Measurements from ENCODE around the gene ITIH5.

ITIH5 gene

DNA sequence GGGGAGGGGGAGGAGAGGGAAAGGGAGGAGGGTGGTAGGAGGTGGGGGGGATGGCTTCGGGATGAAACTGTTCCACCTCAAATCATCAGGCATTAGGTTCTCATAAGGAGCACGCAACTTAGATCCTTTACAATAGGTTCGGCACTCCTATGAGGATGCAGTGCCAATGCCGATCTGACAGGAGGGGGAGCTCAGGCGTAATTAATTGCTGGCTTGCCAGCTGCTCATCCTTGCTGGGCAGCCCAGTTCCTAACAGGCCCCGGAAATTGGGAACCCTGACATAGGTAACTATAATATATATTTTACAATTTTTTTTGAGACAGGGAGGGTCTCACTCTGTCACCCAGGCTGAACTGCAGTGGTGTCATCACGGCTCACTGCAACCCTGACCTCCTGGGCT is 137.1 kb downstream of the ITIH5 start:
- TF ChIP-seq, protein P1, sequence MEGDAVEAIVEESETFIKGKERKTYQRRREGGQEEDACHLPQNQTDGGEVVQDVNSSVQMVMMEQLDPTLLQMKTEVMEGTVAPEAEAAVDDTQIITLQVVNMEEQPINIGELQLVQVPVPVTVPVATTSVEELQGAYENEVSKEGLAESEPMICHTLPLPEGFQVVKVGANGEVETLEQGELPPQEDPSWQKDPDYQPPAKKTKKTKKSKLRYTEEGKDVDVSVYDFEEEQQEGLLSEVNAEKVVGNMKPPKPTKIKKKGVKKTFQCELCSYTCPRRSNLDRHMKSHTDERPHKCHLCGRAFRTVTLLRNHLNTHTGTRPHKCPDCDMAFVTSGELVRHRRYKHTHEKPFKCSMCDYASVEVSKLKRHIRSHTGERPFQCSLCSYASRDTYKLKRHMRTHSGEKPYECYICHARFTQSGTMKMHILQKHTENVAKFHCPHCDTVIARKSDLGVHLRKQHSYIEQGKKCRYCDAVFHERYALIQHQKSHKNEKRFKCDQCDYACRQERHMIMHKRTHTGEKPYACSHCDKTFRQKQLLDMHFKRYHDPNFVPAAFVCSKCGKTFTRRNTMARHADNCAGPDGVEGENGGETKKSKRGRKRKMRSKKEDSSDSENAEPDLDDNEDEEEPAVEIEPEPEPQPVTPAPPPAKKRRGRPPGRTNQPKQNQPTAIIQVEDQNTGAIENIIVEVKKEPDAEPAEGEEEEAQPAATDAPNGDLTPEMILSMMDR (IDR thresholded peaks at IDR 0.05; ENCODE audit: low read depth, low read length): no peak
- no peak overlapping the region for H3K4me3 ChIP-seq (ENCODE audit: low read depth, low read length)

DNA sequence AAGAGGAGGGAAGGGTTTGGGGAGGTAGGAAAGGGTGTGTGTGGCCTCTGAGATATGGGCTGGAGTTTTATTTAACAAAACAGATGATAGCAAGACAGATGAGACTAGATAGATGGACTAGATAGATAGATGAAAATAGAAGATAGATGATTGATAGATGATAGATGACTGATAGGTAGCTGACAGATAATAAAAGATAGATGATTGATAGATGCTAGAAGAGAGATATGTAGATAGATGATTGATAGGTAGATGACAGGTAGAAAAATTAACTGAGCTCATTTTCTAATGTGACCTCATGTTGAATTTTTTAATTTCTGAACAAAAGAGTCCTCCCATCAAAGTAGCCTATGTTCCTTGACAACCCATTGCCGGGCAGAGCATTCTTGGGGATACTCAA is 139.3 kb downstream of the ITIH5 start:
- TF ChIP-seq, protein P1 (IDR thresholded peaks at IDR 0.05; ENCODE audit: low read depth, low read length): no peak
- H3K4me3 ChIP-seq (ENCODE audit: low read depth, low read length): no peak overlapping the region

DNA sequence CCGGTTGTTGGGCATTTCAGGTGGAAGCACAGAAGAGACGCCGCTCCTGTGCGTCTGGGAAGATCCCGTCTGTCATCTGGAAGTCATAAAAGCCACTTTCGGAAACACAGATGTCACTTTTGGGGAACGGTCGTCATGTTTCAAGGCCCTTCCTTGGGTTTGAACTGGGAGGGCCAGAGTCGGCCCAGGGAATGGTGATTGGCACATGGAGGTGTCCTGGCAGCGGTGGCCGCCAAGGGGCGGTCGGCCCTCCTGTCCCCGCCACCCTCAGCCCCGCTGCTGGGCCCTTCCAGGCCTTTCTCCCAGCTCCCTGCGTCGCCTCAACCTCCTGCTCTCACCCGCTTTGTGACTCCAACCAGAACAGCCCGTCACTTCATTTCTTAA is 140.8 kb downstream of the ITIH5 start:
- TF ChIP-seq, protein P1 (IDR thresholded peaks at IDR 0.05; ENCODE audit: low read depth, low read length): no peak
- H3K4me3 ChIP-seq (ENCODE audit: low read depth, low read length): no peak overlapping the region

DNA sequence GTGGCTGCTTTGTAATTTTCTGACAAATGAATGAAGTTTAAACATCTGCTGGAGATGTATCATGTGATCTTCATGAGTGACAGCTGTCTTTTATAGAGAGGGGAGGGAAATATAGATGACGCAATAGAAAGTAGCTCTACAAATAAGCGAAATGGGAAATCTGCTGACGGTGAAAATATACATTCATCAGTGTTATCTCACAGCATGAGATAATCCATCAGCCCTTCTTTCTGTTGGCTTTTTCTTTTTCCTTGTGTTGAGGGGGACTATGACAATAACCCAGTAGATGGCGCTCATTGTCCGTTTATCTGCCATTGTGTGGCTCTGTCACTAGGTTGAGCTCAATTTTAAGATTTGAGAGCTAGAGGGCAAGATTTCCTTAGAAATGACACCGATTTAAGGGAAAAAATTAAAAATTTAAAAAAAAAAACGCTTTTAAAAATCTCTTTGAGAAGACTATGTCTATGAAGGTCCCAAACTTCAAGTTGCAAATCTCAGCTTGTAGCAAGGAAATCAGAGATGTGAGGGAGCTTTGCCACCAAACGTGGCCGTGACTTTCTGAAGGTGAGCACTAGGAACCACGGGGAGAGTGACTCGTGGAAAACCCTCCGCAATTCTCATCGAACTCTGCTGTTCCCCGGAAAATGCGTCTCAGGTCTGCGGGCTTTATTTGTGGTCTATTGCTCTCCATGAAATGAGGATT is 141.3 kb downstream of the ITIH5 start:
- TF ChIP-seq, protein P1 (IDR thresholded peaks at IDR 0.05; ENCODE audit: low read depth, low read length): no peak
- H3K4me3 ChIP-seq (ENCODE audit: low read depth, low read length): no peak overlapping the region

DNA sequence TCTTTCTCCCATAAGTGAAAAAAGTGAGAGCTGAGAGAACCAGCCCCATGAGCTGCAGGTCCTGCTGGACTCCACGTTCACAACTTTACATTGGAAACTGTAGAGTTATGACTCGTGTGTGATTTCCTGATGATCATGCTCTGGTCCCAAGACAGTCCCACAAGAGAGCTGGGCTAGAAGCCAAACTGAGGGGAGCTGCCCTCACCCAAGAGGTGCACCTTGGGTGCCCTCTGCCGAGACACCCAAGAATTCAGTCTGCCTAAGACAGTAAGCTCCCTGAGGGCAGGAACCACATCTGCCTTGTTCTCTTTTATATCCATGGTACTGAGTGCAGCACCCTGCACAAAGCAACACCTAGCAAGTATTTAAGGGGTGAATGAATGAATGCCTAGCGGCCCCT is 143.1 kb downstream of the ITIH5 start:
- TF ChIP-seq, protein P1 (IDR thresholded peaks at IDR 0.05; ENCODE audit: low read depth, low read length): no peak

DNA sequence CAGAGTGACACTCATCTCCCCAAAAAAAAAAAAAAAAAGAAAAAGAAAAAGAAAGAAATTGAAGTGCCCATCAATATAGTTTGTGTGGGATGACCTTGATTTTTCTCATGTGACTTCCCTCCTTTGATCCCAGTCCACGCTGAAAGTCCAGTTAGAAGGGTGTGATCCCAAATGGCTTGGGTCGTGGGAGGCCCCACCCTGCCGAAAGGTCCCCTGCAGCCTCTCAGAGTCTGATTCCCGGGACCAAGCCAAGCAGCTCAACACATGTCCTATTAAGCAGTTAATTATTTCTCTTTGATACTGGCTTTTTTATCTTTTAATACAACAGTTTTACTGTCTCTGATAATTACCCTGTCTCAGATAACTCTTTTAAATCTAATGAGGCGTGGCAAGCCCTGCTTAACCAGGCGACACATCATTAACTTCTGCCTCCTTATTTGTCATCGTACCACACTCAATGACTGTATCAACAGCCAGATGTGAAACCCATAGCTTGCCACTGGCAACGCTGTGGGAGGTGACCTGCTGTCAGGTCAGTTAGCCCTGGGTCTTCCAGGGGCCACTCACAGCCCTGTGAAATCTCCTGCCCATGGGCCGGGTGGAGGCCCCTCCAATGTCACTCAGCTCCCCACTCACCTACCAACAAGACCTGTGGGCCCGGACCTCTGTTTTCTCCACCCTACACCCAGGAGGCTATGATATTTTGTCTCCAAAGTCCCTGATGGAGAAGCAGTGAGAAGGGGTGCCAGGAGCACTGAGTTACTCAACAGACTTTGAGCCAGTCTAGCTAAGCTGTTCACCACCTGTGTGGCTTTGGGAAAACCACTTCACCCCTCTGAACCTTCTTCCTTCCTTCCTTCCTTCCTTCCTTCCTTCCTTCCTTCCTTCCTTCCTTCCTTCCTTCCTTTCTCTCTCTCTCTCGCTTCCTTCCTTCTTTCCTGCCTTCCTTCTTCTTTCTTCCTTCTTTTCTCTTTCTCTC is 146.0 kb downstream of the ITIH5 start:
- TF ChIP-seq, protein P1 (IDR thresholded peaks at IDR 0.05; ENCODE audit: low read depth, low read length): no peak
- H3K4me3 ChIP-seq (ENCODE audit: low read depth, low read length): no peak overlapping the region

More for the DNA sequence above, 143.1 kb downstream of the ITIH5 start:
- no peak overlapping the region for H3K4me3 ChIP-seq (ENCODE audit: low read depth, low read length)

DNA sequence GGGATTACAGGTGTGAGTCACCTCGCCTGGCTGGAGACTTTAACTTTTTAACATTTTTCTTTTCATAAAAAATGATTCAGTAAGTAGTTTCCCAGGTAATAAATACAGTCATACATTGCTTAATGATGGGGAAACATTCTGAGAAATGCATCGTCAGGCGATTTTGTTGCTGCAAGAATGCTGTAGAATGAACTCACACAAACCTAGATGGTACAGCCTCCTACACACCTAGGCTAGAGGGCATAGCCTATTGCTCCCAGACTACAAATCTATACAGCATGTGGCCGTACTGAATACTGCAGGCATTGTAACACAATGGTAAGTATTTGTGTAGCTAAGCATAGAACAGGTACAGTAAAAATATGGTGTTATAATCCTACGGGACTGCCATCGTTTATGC is 147.4 kb downstream of the ITIH5 start:
- TF ChIP-seq, protein P1 (IDR thresholded peaks at IDR 0.05; ENCODE audit: low read depth, low read length): no peak
- no peak overlapping the region for H3K4me3 ChIP-seq (ENCODE audit: low read depth, low read length)

Measured in WI38 (cell line).